ENCODE results near the gene HBG2.

HBG2 gene

GRCh38 chr11:5226732-5227310, 27.8 kb downstream of the HBG2 start, which contains the start of gene HBB:
HBB (minus strand) TSS chr11:5227071; CDS start chr11:5227021, 50 bp downstream.
- DNase-seq = no peak

GRCh38 chr11:5225480-5225871, 29.1 kb downstream of the HBG2 start:
- DNase-seq = no peak

- no peak for DNase-seq
Measured at GRCh38 chr11:5224538-5225479, 29.8 kb downstream of the HBG2 start.

- no peak for DNase-seq
Measured at GRCh38 chr11:5223686-5224085, 30.9 kb downstream of the HBG2 start.

- no peak for DNase-seq
Measured at GRCh38 chr11:5223146-5223545, 31.4 kb downstream of the HBG2 start.

- no peak for DNase-seq
Measured at GRCh38 chr11:5210376-5210885, 44.1 kb downstream of the HBG2 start.

- DNase-seq = no peak
Measured at GRCh38 chr11:5204787-5205186, 49.8 kb downstream of the HBG2 start.

GRCh38 chr11:5203366-5203765, 51.2 kb downstream of the HBG2 start:
- DNase-seq = no peak

Measured in activated naive CD4-positive, alpha-beta T cell treated with Interleukin-2 at 50 U/mL for 16 hours (primary cell).